ENCODE results near the gene YAP1.

The YAP1 gene

DNA sequence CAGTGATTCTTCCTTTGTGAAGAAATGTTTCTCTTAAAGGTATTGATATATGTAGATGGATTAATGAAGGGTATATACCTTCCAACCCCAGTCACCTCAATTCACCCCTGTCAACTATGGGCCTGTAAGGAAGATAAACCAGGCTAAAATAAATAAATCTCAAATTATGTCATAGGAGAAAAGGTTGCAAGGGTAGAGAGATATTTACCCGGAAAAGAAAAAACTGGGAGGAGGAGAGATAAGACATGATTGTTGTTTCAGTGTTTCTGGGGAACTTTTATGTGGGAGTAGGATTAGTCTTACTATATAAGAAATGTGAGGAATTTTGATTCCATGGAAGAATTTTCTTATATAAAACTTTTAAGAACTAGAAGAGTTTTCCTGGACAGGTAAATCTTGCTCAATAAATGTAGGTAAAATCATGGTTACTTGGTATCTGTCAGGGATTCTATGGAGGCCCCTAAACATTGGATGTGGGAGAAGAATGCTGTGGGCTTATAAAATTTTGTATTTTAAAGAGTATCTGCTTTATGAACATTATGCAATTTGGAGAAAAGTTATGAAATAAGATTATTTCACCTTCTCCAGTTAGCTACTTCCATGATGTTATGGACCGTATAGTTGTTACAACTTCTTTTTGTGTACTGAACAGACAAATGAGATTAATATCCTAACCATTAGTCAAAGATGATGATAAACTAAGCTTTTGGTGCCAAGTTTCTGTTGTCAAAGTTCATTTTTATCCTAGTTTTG is 6.4 kb downstream of the YAP1 start:
- no peak for FAIRE-seq

DNA sequence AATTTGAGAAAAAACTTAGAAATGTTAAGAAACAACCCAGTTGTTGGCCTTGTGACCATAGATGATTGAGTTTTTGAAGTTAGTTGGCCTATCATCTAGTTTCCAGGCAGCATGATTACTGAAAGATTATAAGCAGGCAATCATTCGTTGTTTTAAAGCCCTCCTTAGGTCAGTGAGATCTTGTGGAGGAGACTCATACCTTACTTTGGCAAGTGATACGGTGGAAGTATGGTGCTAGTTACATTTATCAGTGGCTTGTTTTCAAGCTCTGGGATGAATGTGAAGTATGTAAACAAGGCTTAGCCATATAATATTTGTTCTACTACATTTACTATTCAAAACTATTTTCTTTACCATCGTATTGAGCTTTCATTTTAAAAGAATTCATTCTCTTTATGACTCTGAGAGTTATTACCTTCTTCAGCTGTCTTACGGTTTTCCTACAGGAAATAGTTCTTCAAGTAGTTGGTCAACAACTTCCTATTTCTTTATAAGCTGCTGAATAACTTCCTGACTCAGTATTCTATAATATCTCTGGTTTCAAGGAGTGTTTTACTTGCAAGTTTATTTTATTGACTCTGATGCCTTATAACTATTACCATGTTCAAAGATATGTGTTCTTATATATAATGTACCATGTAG is 7.3 kb downstream of the YAP1 start:
- FAIRE-seq (no peak), DNase-seq (ENCODE audit: insufficient read length, low spot score) (no peak)

More for the DNA sequence above, 6.4 kb downstream of the YAP1 start:
- no peak for DNase-seq (ENCODE audit: insufficient read length, low spot score)

DNA sequence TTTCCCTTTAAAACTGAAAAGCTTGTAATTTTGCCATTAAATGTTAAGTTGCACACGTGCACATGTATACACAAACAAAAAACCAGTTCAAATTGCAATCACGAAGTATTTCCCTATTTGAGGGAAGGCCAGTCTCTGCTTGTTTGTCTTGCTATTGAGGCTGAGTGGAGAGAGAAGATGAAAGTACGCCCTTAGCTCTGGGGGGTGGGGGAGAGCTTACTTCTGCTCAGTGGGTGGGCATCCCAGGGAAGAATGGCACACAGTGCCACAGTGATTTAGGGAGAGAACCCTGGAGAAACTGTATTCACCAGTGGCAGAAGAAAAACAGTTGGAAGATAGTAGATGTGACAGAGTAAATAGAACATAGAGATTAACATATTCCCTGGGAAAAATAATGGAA is 8.7 kb downstream of the YAP1 start:
- FAIRE-seq (no peak), DNase-seq (ENCODE audit: insufficient read length, low spot score) (no peak)

DNA sequence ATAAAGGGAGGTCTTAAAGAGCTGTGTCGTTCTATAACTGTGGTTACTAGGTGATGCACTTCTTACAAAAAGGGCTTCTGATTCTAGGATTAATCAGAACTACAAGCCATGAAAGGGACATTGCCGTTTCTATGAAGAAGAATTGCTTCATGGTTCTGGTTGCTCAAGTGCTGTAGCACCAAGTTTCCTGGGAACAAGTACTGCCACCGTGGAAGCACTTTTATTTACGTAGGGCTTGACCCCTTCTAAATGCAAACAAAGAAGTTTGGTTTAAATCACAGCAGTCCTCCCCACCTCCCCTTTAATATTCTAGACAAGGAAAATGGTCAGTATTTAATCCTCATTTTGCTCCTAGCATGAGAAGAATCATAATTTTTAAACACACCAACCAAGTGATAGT is 9.8 kb downstream of the YAP1 start:
- no peak for FAIRE-seq
- DNase-seq (ENCODE audit: insufficient read length, low spot score) = no peak

DNA sequence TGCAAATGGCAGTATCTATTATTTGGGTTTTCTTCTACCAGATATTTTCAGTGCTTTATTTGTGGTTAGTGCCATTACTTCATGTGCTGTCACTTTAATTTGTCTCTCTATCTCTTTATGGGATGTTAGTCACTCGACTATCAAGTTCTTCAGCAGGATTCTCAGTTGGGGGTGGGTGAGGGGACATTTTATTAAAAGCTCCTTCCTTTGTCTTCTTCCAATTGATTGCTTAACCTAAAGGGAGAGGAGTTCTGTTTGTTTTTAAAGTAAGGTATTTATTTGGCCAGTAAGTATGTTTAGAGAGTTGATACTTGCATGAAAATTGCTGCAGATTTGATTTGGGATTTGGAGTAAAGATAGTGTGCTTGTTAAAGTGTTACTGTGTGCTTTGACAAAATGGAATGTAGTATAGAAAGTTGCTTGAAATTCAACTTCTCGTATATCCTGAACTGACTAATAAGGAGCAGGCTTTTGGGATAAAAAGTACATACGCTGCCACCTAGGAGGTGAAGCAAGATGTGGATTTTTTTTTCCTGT is 10.3 kb downstream of the YAP1 start:
- DNase-seq (ENCODE audit: insufficient read length, low spot score) = no peak
- no peak for FAIRE-seq

DNA sequence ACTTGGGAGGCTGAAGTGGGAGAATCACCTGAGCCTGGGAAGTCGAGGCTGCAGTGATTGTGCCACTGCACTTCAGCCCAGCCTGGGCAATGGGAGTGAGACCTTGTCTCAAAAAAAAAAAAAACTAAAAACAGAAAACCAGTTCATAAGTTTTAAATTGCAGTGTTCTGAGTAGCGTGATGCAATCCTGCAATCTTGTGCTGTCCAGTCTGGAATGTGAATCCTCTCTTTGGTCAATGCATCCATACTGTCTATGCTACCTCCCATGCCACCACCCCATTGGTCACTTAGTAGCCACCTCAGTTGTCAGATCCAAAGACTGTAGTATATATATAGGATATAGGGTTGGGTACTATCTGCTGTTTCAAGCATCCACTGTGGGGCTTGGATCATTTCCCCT is 11.1 kb downstream of the YAP1 start:
- DNase-seq (ENCODE audit: insufficient read length, low spot score) = no peak
- FAIRE-seq = no peak

DNA sequence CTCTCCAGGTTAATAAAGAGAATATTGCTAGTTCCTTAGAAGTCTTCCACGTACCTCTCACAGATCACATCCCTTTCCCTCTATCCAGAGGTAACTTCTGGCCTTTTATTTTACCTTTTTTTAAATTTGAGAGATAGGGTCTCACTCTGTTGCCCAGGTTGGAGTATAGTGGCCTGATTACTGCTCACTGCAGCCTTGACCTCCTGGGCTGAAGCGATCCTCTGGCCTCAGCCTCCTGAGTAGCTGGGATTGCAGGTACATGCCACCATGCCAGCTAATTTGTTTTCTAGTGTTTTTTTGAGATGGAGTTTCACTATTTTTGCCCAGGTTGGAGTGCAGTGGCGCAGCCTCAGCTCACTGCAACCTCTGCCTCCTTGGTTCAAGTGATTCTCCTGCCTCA is 24.4 kb downstream of the YAP1 start:
- no peak for FAIRE-seq
- DNase-seq (ENCODE audit: insufficient read length, low spot score) = no peak

DNA sequence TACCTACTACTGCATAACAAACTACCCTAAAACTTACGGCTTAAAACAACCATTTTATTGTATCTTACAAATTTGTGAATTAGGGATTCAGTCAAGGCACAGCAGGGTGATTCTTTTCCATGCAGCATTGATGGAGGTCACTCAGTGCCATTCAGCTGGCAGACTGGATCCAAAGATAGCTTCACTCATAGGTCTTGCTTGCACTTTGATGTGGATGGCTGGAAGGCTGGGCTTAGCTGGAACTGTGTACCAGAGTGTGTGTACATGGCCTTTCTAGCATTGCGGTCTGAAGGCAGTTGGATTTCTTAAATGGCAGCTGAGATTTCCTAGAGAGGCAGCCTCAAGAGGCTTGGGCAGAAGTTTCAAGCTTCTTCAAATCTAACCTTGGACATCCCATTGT is 25.0 kb downstream of the YAP1 start:
- FAIRE-seq (no peak), DNase-seq (ENCODE audit: insufficient read length, low spot score) (no peak)

DNA sequence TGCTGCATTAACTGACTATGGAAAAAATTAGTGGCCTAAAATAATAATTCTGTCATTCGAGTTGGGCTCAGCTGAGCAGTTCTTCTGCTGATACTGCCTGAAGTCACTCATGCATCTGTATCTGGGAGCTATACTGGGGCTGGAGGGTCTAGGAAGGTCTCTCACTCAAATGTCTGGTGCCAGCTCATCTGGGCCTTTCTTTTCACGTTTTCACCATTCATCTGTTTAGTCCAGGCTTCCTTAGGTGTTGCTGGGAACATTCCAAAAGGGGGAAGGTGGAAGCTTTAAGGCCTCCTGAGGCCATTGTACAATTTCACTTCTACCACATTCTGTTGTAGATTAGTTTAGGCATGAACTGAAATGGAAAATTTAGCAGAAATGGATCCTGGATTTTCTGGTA is 28.0 kb downstream of the YAP1 start:
- no peak for FAIRE-seq
- DNase-seq (ENCODE audit: insufficient read length, low spot score) = no peak

DNA sequence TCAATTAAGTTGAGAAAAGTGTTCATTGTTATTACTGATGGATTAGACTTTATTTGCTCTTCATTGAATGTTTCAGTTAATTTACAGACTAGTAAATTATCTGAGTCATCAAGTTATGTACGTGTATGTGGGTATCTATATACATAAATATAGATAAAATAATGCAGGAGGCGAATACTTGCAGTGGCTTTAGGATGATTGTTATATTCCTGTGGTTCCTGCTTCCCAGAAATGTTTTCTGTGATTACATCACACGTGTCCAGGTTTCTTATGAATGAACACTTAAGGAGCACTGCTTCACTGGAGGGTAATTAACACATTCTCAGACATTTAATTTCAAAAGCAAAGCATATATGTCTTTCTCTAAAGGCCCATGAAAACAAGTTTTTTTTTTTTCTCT is 28.4 kb downstream of the YAP1 start:
- FAIRE-seq = no peak
- DNase-seq (ENCODE audit: insufficient read length, low spot score) = no peak

DNA sequence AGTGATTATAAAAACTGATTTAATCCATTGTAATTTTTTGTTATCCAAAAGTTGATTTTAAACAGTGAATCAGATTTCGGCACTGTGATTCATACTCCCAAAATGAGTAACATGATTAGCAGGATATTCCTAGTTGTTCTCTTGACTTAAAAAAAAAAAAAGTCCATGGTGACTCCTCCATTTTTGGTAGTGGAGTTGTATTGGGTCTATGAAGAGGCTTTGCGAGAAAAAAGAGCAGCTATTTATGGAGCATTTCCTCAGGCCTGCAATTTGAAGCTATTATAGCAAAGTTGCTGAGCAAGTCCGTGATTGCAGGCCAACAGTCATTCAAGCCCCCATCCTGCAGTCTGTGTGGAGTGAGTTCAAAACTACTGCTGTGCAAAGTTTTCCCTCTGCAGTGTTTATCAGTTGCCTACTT is 28.8 kb downstream of the YAP1 start:
- FAIRE-seq = no peak
- DNase-seq (ENCODE audit: insufficient read length, low spot score) = no peak

DNA sequence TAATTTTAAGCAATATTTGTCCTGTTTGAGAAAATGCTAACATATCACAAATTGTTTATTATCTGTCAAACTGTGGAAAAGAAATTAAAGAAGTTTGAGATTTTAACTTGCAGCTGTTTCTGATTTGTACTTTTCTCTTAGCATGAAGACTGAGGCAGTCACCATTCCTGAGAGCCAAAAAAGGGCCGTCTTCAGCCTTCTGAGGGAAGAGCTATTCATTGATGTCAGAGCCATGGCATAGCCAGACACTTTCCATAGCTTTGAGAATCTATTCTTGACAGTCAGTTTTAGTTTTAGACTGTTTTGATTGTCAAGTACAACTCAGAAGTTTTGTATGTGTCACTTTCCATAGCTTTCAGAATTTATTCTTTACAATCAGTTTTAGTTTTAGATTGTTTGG is 32.1 kb downstream of the YAP1 start:
- DNase-seq (ENCODE audit: insufficient read length, low spot score) (no peak), FAIRE-seq (no peak)

DNA sequence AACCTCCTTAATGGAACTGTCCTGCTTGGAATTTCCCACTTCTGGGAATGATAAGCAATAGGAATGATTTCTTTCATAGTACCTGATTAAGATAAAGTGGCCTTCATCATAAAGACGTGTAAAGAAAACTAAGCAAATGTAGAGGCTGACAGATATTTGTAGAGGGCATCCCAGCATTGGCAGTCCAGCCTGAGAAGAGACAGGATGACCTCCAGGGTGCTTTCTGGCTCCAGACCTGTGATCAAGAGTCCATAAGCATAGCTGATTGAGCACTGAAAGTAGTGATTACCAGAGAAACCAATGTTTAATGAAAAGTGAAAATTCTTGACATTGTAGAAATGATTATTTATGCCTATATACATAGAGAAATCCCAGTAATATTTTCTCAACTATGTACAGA is 33.6 kb downstream of the YAP1 start:
- no peak for DNase-seq (ENCODE audit: insufficient read length, low spot score)
- FAIRE-seq = no peak

DNA sequence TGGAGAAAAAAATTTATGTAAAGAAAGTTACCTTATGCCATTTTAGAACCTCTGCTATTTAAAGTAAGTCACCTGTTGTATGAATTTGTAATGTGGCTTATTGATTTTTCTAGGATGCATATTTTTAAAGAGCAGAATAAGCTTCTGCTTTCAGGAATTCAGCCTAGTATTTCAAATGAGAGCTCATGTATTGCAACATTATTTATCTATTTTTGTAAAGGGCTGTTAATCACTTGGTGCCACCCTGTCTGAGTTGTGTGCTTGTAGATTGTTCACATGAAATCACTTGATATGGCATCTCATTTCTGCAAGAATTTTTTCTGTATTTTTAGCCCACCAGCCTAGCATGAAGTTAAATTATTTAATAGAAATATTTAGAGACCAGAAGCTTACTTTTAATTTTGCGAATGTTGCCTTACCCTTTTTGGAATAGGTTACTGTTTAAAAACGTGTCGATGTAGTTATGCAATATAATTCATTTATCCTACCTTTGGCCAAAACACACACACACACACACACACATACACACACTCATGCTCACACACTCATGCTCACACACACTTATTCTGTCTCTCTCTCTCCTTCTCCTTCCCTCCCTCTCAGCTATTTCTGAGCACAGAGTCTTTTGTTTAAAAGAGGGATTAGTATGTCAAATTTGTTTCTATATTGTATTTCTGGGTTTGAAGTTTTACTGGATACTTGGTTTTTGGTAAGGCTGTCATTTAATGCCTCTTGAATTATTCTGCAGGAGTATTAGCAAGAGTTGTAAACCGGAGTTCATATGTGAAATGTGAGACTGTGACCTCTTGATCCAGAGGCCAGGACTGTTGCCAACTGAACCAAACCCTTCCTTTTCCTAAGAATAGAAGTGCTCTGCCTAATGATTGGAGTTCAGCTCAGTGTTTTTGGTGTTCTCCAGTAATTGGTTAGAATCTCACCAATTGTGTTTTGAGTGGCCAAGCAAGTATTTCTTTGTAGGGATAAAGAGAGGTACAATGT is 34.4 kb downstream of the YAP1 start:
- DNase-seq (ENCODE audit: insufficient read length, low spot score) (no peak), FAIRE-seq (no peak)

DNA sequence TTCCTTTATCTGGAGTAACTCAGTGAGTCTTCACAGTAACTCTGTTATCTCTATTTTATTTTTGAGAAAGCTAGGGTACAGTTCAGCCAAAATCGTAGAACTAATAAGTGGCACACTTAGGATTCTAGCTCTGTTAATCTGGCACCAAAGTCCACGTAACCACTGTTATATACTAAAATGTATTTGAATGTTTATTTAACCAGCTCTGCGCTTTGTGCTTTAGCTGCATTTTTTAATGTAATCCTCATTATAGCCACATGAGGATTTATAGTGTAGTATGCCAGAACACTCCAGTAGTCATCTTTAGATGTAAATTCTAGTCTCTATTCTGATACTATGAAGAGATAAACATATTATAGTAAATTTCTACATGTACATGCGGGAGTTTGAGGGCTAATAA is 36.8 kb downstream of the YAP1 start:
- no peak for DNase-seq (ENCODE audit: insufficient read length, low spot score)
- no peak for FAIRE-seq

DNA sequence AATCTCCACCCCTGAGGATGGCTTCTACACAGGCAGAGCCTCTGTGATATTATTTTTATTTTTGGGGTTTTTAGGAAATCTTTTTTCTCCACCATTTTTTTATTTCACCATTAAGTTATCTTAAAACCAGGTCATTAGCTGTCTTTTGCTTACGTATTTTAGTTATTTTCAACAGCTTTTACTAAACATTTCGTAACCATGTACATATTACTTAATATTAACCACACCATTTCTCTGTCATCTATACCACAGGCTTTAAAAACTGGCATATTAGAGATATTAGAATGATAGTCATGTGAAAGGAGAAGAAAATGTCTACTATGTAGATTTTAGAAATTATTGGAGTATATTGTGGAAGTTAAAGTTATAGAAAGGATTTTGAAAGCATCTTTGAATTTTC is 37.4 kb downstream of the YAP1 start:
- no peak for FAIRE-seq
- DNase-seq (ENCODE audit: insufficient read length, low spot score) = no peak

DNA sequence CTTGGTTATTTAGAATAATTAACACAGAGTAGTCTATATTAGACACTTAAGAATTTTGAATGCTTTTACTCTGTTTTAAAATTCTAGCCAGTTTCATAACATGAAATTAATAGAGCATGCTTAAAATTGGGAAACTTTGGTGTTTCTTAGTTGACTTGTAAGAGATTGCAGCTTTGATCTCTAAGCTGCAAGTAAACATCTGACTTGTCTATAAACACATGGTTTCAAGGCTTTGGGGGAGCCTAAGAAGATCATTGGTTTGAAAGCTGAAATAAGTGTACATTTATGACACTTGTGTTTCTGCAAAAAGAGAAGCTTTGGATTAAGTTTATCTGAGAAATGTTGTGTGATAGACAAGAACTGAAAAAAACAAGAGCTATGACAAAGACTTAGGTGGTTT is 37.8 kb downstream of the YAP1 start:
- no peak for DNase-seq (ENCODE audit: insufficient read length, low spot score)
- FAIRE-seq = peak; percentile 67

DNA sequence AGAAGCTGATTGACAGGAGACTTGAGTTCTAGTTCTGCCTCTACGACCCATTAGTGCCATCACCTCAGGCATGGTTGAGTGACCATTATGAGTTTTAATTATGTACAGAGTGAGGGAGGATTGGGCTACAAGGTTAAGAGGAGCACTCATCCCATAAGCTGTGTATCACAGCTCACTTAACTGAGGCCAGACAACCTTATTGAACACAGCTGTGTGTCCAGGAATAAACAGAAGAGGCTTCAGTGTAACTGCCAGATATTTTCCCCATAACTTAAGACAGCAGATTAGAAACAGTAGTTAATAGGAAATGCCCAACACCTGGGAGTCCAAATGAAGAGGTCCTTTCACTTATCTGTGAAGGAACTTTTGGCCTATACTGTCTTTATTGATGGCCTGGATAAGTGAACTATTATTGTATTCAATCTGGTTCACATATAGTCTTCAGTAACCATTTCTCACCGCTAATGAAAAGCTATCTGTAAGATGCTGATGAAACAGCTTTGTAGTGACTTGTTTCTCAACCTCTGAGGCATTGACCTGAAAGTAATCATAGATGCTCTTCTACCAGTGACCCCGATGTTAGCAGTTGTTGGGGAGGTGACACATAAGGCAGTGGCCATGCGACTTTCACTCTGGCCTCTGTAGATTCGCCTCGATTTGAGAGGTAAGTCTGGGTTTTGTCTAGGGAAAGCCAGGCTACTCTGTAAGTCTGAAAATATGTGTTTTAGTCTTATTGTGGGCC is 41.7 kb downstream of the YAP1 start:
- no peak for FAIRE-seq
- DNase-seq (ENCODE audit: insufficient read length, low spot score) = no peak

DNA sequence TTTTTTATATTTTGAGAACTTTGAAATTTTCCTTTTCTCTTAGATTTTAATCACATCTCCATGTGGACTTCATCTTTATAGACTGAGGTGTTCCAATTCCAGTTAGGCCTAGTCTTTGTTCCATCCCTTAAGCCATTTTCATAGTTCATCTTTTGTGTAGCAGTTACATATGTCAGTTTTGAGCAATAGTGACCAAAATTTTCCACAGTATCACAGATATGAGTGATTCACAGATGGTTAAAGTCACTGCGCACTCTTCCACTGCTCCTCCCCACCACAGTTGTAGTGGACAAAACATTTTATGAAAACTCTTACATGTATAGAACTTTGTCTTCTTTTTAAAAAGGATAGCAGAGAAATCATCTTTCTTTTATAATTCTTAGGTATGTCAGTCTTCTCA is 42.8 kb downstream of the YAP1 start:
- DNase-seq (ENCODE audit: insufficient read length, low spot score) (no peak), FAIRE-seq (no peak)

DNA sequence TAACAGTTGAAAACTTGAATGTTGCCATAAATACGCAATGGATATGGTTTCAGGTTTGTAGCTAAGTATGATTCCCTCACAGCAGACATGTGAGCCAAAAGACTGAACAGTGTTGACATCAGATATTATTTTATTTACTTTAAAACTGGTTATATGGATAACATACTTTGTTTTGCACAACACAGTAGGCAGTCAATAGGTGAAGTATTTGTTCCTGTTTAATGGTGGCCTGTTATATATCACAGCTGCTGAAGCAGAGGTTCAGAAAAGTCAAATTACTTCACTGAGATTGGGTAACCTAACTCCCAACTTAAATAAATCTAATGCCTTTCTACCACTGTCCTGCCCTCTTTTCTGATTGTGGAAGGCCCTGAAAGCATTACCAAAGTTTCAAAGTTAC is 44.6 kb downstream of the YAP1 start:
- DNase-seq (ENCODE audit: insufficient read length, low spot score) (no peak), FAIRE-seq (no peak)

DNA sequence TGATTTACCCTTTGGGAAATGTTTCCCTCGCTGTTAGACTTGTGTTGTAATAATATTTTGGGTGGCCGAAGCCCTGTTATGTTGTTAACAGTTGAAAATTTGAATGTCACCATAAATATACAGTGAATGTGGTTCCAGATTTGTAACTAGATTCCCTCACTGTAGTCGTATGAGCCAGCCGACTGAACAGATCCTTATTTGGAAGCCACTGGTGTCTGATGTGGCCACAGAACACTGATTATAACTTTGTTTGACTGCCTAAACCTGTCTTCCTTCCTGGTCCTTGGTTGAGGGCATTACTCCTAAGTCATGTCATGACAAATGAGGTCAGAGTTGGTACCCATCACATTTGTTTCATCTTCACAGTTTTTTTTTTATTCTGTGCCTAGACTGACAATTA is 45.4 kb downstream of the YAP1 start:
- DNase-seq (ENCODE audit: insufficient read length, low spot score) = no peak
- FAIRE-seq = no peak

Data from GM19239 (cell line).